Testis (tissue), 2 donors: ENCODE data around the gene MSI2.

Experiments
- CTCF ChIP-seq, 3 experiments: fragments of 450-650 bp in 2 of 3; fragments of 200-600 bp in 1 of 3; sonication (generic) in 1 of 3; IDR thresholded peaks; one replicate each; pipeline ENCODE4 v1.5.1; 2016 to 2019; ENCODE audit warnings: antibody characterized with exemption in 3 of 3, mild to moderate bottlenecking in 2 of 3, moderate library complexity in 1 of 3
- POLR2A ChIP-seq: fragments of 450-650 bp; IDR thresholded peaks from one replicate; pipeline ENCODE4 v1.6.1; 2017; ENCODE audit warnings: antibody characterized with exemption, mild to moderate bottlenecking, moderate library complexity

- TF ChIP-seq CTCF (IDR thresholded peaks at IDR 0.05) (no peak), POLR2A (no peak)
Measured at GRCh38 chr17:57691939-57692338, 435.6 kb downstream of the MSI2 start.
